HG03196 (cell line): ENCODE results near the gene WDR45B.

Source experiments
- ATAC-seq: cut with Tn5 transposase; IDR thresholded peaks from one replicate; pipeline ENCODE4 v1.9.1; 2021; ENCODE audit not compliant: unreplicated experiment

WDR45B gene

GRCh38 chr17:82648165-82648668 lies at the start of gene WDR45B:
Gene WDR45B (minus strand): TSS chr17:82648444. CDS start chr17:82648340, 104 bp downstream.
- ATAC-seq = peak; percentile 87

GRCh38 chr17:82697808-82698064 lies 49.5 kb upstream of the WDR45B start:
- ATAC-seq = peak; percentile 7

- no peak for ATAC-seq
Observed at GRCh38 chr17:82696916-82697807, 48.9 kb upstream of the WDR45B start.

GRCh38 chr17:82696259-82696658 lies 48.0 kb upstream of the WDR45B start:
- ATAC-seq = no peak

GRCh38 chr17:82694647-82695046 lies 46.4 kb upstream of the WDR45B start:
- ATAC-seq = no peak

GRCh38 chr17:82693168-82693867 lies 45.1 kb upstream of the WDR45B start:
- no peak for ATAC-seq

GRCh38 chr17:82692268-82692667 lies 44.0 kb upstream of the WDR45B start:
- ATAC-seq = no peak

GRCh38 chr17:82691714-82692113 lies 43.5 kb upstream of the WDR45B start:
- no peak for ATAC-seq

GRCh38 chr17:82690786-82691489 lies 42.7 kb upstream of the WDR45B start:
- no peak for ATAC-seq

- ATAC-seq = no peak
Observed at GRCh38 chr17:82689077-82689476, 40.8 kb upstream of the WDR45B start.

GRCh38 chr17:82687871-82688270 lies 39.6 kb upstream of the WDR45B start:
- ATAC-seq = no peak

GRCh38 chr17:82687375-82687861 lies 39.2 kb upstream of the WDR45B start:
- no peak for ATAC-seq

GRCh38 chr17:82686366-82687324 lies 38.4 kb upstream of the WDR45B start:
- no peak for ATAC-seq

GRCh38 chr17:82685291-82685690 lies 37.0 kb upstream of the WDR45B start:
- ATAC-seq = no peak

GRCh38 chr17:82684228-82684841 lies 36.1 kb upstream of the WDR45B start:
- no peak for ATAC-seq

- no peak for ATAC-seq
Observed at GRCh38 chr17:82683534-82683933, 35.3 kb upstream of the WDR45B start.

- no peak for ATAC-seq
Observed at GRCh38 chr17:82681547-82681946, 33.3 kb upstream of the WDR45B start.

GRCh38 chr17:82679586-82680465 lies 31.6 kb upstream of the WDR45B start:
- no peak for ATAC-seq
